SU-DHL-6 (cell line): ENCODE data around the gene RGPD8.
"Not testable (repeated sequence)": the region's sequence is repeated elsewhere in the genome, so short reads cannot be mapped to it uniquely, and the experiment has no call there.

Experiments used
- H2AFZ ChIP-seq: fragments of 200-600 bp; sonication (generic); 2 replicates; pipeline ENCODE4 v1.6.1; 2014; ENCODE audit warnings: low read depth, mild to moderate bottlenecking, moderate library complexity, mixed read lengths, antibody characterized with exemption, low read length; ENCODE audit not compliant: severe bottlenecking
- H3F3A ChIP-seq: fragments of 200-600 bp; shearing (Covaris generic); 2 replicates; pipeline ENCODE4 v1.6.0; 2016; ENCODE audit warnings: antibody characterized with exemption, mild to moderate bottlenecking; ENCODE audit not compliant: insufficient read depth
- H3K27ac ChIP-seq: fragments of 200-600 bp; sonication (generic); 2 replicates; pipeline ENCODE4 v1.5.1; 2016; ENCODE audit warnings: low read depth, mild to moderate bottlenecking, low read length, moderate library complexity, mixed read lengths
- H3K27me3 ChIP-seq: fragments of 200-600 bp; sonication (generic), shearing (Covaris generic); 2 replicates; pipeline ENCODE4 v1.6.0; 2014; ENCODE audit warnings: mild to moderate bottlenecking, low read length
- H3K36me3 ChIP-seq: fragments of 200-600 bp; sonication (generic); 2 replicates; pipeline ENCODE4 v1.6.1; 2014; ENCODE audit warnings: mild to moderate bottlenecking, low read length, mixed read lengths
- H3K4me2 ChIP-seq: fragments of 300-600, 200-600 bp; shearing (Covaris generic), sonication (generic); 2 replicates; pipeline ENCODE4 v1.6.0; 2014; ENCODE audit warnings: low read length, low read depth, mild to moderate bottlenecking; ENCODE audit not compliant: poor library complexity, severe bottlenecking
- H3K4me3 ChIP-seq: fragments of 200-600 bp; sonication (generic); 2 replicates; pipeline ENCODE4 v1.5.1; 2014; ENCODE audit warnings: antibody characterized with exemption, low read length, mild to moderate bottlenecking, mixed read lengths; ENCODE audit not compliant: insufficient read depth, poor library complexity, severe bottlenecking
- H3K79me2 ChIP-seq: fragments of 200-600 bp; sonication (generic); 2 replicates; pipeline ENCODE4 v1.6.1; 2014; ENCODE audit warnings: mild to moderate bottlenecking, low read length, moderate library complexity; ENCODE audit not compliant: insufficient read depth
- H3K9ac ChIP-seq: fragments of 200-600 bp; sonication (generic); 2 replicates; pipeline ENCODE4 v1.7.0; 2014; ENCODE audit warnings: mild to moderate bottlenecking, low read length
- H3K9me2 ChIP-seq: fragments of 200-600 bp; sonication (generic); replicated peaks from 2 replicates; pipeline ENCODE4 v1.6.1; 2014; ENCODE audit warnings: low read length; ENCODE audit not compliant: insufficient read depth
- H3K9me3 ChIP-seq: fragments of 200-600 bp; sonication (generic); 2 replicates; pipeline ENCODE4 v1.6.1; 2014; ENCODE audit warnings: low read length, mixed read lengths; ENCODE audit not compliant: insufficient read depth
- H4K20me1 ChIP-seq: fragments of 200-600 bp; sonication (generic); 2 replicates; pipeline ENCODE4 v1.6.1; 2014; ENCODE audit warnings: low read depth, mild to moderate bottlenecking, antibody characterized with exemption, low read length, moderate library complexity, mixed read lengths

The RGPD8 gene

DNA sequence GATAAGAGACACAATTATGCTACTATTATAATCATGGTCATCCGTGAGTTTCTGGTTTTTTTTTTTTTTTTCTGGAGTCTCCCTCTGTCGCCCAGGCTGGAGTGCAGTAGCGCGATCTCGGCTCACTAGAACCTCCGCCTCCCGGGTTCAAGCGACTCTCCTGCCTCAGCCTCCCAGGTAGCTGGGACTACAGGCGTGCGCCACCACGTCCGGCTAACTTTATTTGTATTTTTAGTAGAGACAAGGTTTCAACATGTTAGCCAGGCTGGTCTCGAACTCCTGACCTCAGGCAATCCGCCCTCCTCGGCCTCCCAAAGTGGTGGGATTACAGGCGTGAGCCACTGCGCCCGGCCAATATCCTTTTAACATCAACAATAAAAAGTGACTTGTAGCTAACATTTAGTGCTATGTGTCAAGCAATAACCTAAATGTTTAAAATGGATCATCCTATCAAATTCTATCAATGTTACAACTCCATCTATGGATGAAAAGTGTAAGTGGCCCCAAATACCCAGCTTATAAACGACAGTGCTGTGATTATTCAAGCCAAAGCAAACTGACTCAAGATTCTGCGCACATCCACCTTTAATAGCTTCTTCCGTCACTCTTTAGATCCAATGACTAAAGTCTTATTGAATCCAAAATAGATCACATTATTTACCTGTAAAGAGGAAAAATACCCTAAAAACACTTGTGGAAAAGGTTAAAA lies 1.7 kb downstream of the RGPD8 start:
- H3K36me3 ChIP-seq, H3K4me3 ChIP-seq, H3F3A ChIP-seq, H3K9me2 ChIP-seq, H3K27ac ChIP-seq, H3K9me3 ChIP-seq, H3K4me2 ChIP-seq, H3K9ac ChIP-seq, H3K79me2 ChIP-seq, H2AFZ ChIP-seq, H4K20me1 ChIP-seq, H3K27me3 ChIP-seq: not testable (repeated sequence)

DNA sequence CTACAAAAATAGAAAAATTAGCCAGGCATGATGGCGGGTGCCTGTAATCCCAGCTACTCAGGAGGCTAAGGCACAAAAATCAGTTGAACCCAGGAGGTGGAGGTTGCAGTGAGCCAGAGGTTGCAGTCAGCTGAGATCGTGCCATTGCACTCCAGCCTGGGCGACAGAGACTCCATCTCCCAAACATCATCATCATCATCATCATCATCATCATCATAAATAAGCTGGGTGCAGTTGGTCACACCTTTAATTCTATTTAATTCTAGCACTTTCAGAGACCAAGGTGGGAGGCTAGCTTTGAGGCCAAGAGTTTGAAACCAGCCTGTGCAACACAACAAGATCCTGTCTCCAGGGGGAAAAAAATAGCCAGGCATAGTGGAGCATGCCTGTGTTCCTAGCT lies 8.9 kb downstream of the RGPD8 start:
- H3K27me3 ChIP-seq, H3K4me3 ChIP-seq, H2AFZ ChIP-seq, H3K4me2 ChIP-seq, H4K20me1 ChIP-seq, H3K79me2 ChIP-seq, H3F3A ChIP-seq, H3K9ac ChIP-seq, H3K9me2 ChIP-seq, H3K9me3 ChIP-seq, H3K36me3 ChIP-seq, H3K27ac ChIP-seq: not testable (repeated sequence)

DNA sequence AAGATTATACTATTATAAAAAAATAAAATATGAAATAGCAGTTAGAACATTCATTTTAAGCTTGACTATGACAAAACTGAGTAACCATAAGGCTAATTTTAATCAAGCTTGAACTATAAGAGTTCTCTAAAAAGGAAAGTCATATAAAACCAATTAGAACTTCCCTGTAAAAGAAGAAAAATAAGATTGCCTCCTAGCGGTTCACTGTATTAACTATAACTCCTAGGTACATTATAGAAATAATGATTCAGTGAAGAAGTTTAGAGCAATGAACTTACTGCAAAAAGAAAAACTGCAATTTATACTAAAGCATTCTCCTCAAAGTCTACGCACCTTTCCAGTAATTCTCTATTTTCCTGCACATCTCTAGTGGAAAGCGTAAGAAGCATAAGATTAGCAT lies 16.6 kb downstream of the RGPD8 start:
- not testable (repeated sequence) for H3K9me2 ChIP-seq, H4K20me1 ChIP-seq, H3K9ac ChIP-seq, H3K27ac ChIP-seq, H3K4me2 ChIP-seq, H3K79me2 ChIP-seq, H3K9me3 ChIP-seq, H3F3A ChIP-seq, H3K36me3 ChIP-seq, H3K4me3 ChIP-seq, H3K27me3 ChIP-seq, H2AFZ ChIP-seq

DNA sequence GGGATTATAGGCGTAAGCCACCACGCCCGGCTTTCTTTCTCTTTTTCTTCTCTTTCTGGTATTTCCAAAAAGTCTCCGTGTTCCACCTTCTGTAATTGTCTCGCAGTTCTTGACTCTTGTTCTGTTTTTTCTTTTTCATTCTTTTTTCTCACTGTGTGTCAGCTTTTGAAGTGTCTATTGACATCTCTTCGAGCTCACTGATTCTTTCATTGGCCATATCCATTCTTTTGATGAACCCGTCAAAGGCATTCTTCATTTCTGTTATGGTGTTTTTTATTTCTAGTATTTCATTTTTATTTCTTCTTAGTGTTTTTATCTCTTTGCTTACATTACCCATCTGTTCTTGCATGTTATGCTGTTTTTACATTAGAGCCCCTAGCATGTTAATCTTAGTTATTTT lies 73.4 kb downstream of the RGPD8 start:
- H3K27ac ChIP-seq, H2AFZ ChIP-seq, H3K4me2 ChIP-seq, H3F3A ChIP-seq, H3K36me3 ChIP-seq, H3K4me3 ChIP-seq, H3K27me3 ChIP-seq, H3K79me2 ChIP-seq, H3K9ac ChIP-seq, H4K20me1 ChIP-seq, H3K9me2 ChIP-seq, H3K9me3 ChIP-seq: not testable (repeated sequence)

DNA sequence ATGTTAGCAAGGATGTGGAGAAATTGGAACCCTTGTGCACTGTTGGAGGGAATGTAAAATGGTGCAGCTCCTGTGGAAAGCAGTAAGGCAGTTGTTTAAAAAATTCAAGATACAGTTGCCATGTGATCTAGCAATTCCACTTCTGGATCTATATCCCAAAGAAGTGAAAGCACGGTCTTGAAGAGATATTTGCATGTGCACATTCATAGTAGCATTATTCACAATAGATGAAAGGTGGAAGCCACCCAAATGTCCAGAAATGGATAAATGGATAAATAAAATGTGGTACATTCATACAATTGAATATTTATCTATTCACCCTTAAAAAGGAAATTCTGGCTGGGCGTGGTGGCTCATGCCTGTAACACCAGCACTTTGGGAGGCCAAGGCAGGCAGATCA lies 79.1 kb downstream of the RGPD8 start:
- not testable (repeated sequence) for H3K36me3 ChIP-seq, H2AFZ ChIP-seq, H3K79me2 ChIP-seq, H3K27ac ChIP-seq, H4K20me1 ChIP-seq, H3F3A ChIP-seq, H3K4me2 ChIP-seq, H3K27me3 ChIP-seq, H3K9ac ChIP-seq, H3K4me3 ChIP-seq, H3K9me2 ChIP-seq, H3K9me3 ChIP-seq

DNA sequence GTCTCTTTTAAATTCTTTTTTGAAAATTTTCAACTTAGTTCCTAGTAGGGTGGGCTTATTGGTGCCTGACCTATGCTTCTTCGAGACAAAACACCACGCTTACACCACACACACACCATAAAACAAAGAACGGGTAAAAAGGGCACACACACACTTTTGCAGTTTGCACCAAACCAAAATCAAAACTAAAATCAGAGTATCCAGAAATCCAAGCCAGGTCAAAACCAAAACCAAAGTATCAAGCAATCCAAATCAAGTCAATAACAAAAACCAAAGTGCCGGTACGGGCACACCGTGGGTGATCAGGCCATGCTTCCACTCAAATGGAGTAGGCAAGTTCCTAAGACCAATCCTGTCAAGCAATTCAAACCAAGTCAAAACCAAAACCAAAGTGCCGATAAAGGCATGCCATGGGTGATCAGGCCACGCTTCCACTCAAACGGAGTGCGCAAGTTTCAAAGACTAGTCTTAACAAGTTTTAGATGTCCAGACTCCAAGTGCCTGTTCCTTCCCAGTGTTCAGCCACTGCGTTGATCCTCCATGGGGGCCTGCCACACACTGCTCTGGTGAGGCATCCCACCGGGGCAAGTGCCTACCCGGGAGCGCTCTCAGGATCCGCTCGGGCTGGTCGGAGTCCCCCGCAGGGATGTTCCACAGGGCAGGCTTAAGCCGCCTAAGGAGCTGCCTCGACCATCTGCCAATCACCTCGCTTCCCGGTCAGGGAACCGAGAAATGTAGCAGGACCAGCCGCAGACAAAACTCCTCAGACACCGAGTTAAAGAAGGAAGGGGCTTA lies 80.4 kb downstream of the RGPD8 start:
- peak overlapping the region; percentile 68 for H2AFZ ChIP-seq
- H3K9ac ChIP-seq, H3F3A ChIP-seq, H3K27ac ChIP-seq, H3K27me3 ChIP-seq, H3K79me2 ChIP-seq, H4K20me1 ChIP-seq, H3K4me3 ChIP-seq, H3K36me3 ChIP-seq, H3K9me3 ChIP-seq, H3K9me2 ChIP-seq, H3K4me2 ChIP-seq: not testable (repeated sequence)

DNA sequence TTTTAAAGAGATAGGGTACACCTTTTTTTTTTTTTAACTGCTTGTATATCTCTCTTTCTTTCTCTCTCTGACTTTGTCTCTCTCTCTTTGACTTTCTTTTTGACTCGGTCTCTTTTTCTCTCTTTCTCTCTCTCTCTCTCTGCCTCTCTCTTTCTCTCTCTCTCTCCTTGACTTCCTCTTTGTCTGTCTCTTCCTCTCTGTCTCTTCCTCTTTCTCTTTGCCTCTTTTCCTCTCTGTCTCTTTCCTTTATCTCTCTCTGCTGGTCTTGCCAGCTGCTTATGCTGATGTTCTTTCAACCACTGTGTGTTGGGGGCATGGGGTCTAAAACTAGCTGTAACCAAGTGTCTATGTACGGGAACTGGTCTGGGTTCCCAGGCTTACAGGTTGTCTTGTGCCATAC lies 81.2 kb downstream of the RGPD8 start:
- H3K4me3 ChIP-seq, H3K9ac ChIP-seq, H3K4me2 ChIP-seq, H4K20me1 ChIP-seq, H3K9me2 ChIP-seq, H3K27ac ChIP-seq, H3K79me2 ChIP-seq, H3K36me3 ChIP-seq, H3F3A ChIP-seq, H3K27me3 ChIP-seq, H3K9me3 ChIP-seq: not testable (repeated sequence)
- peak overlapping the region; percentile 68 for H2AFZ ChIP-seq
